A549 (cell line): ENCODE measurements around the gene STPG2. TPM values are rescaled to one million over a fixed set of nuclear protein-coding genes. Genes with fewer than 3 reads are reported as not detected.

Source experiments
- ATAC-seq, 2 experiments: fragments of 200-7000 bp in 1 of 2; fragments of >200 bp in 1 of 2; cut with Nextera tagmentation in 1 of 2; cut with Tn5 transposase in 1 of 2; 3 replicates each; pipeline versions ENCODE4 v1.8.0 to v1.9.1; 2018 to 2020; ENCODE audit warnings: mild to moderate bottlenecking in 1 of 2, moderate library complexity in 1 of 2
- CTCF ChIA-PET: fragments of 300-600 bp; sonication (Branson Sonifier 250); formaldehyde crosslinking; extraction: SDS; loops from one replicate; lab custom pipeline; 2021; ENCODE audit warnings: antibody characterized with exemption, inconsistent platforms; lab: Yijun Ruan, JAX
- POLR2A ChIA-PET: fragments of 350-600 bp; formaldehyde crosslinking; extraction: SDS; loops from one replicate; lab custom pipeline; 2021; ENCODE audit warnings: antibody characterized with exemption, inconsistent platforms; lab: Yijun Ruan, JAX
- DNase-seq, 2 experiments: peaks; one replicate each; pipeline versions ENCODE4 v3.0.0 to v3.0.0-alpha.2; 2011 to 2016; ENCODE audit warnings: low read depth in 1 of 2, low spot score in 1 of 2
- FAIRE-seq: peaks from 2 replicates; lab custom pipeline; 2011; peaks lifted over from hg19 to GRCh38; lab: Jason Lieb, UNC
- H3K27ac ChIP-seq, 2 experiments: fragments of >200 bp; sonication (Bioruptor Twin); formaldehyde crosslinking; 3 replicates each; pipeline ENCODE4 v1.5.1; 2016 to 2017
- H3K4me1 ChIP-seq: fragments of >200 bp; sonication (Bioruptor Twin); formaldehyde crosslinking; 3 replicates; pipeline ENCODE4 v1.6.1; 2016
- H3K4me2 ChIP-seq: fragments of >200 bp; sonication (Bioruptor Twin); formaldehyde crosslinking; 3 replicates; pipeline ENCODE4 v1.6.1; 2016
- H3K4me3 ChIP-seq: fragments of >200 bp; sonication (Bioruptor Twin); formaldehyde crosslinking; 3 replicates; pipeline ENCODE4 v1.5.1; 2016
- H3K9me3 ChIP-seq: fragments of >200 bp; sonication (Bioruptor Twin); formaldehyde crosslinking; 3 replicates; pipeline ENCODE4 v1.6.1; 2016
- BHLHE40 ChIP-seq: IDR thresholded peaks from 2 replicates; pipeline ENCODE4 v1.6.1; 2012; ENCODE audit warnings: low read depth, low read length, inconsistent platforms
- CHD2 ChIP-seq: fragments of 150-350 bp; IDR thresholded peaks from 2 replicates; pipeline ENCODE4 v1.6.1; 2014; ENCODE audit warnings: low read length; ENCODE audit not compliant: partially characterized antibody
- CHD4 ChIP-seq: fragments of 200-600 bp; sonication (generic); IDR thresholded peaks from 2 replicates; pipeline ENCODE4 v1.6.1; 2016; ENCODE audit warnings: antibody characterized with exemption, mild to moderate bottlenecking, borderline replicate concordance
- CTCF ChIP-seq: fragments of >200 bp; sonication (Bioruptor Twin); formaldehyde crosslinking; IDR thresholded peaks from 3 replicates; pipeline ENCODE4 v1.5.1; 2016
- FOSB ChIP-seq: fragments of 250-450 bp; sonication (Bioruptor Pico); IDR thresholded peaks from 2 replicates; pipeline ENCODE4 v1.5.0; 2020; ENCODE audit warnings: mild to moderate bottlenecking, moderate library complexity
- GATA3 ChIP-seq: IDR thresholded peaks from 2 replicates; pipeline ENCODE4 v1.6.1; 2012; ENCODE audit warnings: borderline replicate concordance
- HOXB13 ChIP-seq: fragments of 250-450 bp; sonication (Bioruptor Pico); IDR thresholded peaks from 2 replicates; pipeline ENCODE4 v1.5.0; 2020; ENCODE audit warnings: low read depth, mild to moderate bottlenecking, moderate library complexity
- HOXB5 ChIP-seq: fragments of 250-450 bp; sonication (Bioruptor Pico); IDR thresholded peaks from 2 replicates; pipeline ENCODE4 v1.5.0; 2020; ENCODE audit warnings: mild to moderate bottlenecking, moderate library complexity
- MAFK ChIP-seq: fragments of 450-650 bp; IDR thresholded peaks from 2 replicates; pipeline ENCODE4 v1.6.1; 2014; ENCODE audit not compliant: partially characterized antibody
- MAZ ChIP-seq: fragments of 150-350 bp; IDR thresholded peaks from 2 replicates; pipeline ENCODE4 v1.6.1; 2014; ENCODE audit warnings: antibody characterized with exemption, low read depth, low read length, borderline replicate concordance
- MYC ChIP-seq: IDR thresholded peaks from 2 replicates; pipeline ENCODE4 v1.6.1; 2012; ENCODE audit warnings: mild to moderate bottlenecking, inconsistent platforms, low read length, improper control_type of control experiment, borderline replicate concordance
- POLR2A ChIP-seq: IDR thresholded peaks from 2 replicates; pipeline ENCODE4 v1.6.1; 2012; ENCODE audit warnings: mild to moderate bottlenecking, low read length
- RAD21 ChIP-seq, 2 experiments: fragments of >200 bp in 1 of 2; sonication (Bioruptor Twin) in 1 of 2; formaldehyde crosslinking in 1 of 2; IDR thresholded peaks in 1 of 2; conservative IDR thresholded peaks in 1 of 2; 2 replicates in 1 of 2; 3 replicates in 1 of 2; pipeline ENCODE4 v1.6.1; 2012 to 2018; ENCODE audit warnings: inconsistent platforms in 1 of 2
- RARB ChIP-seq: fragments of 250-450 bp; sonication (Bioruptor Pico); IDR thresholded peaks from 2 replicates; pipeline ENCODE4 v1.8.0; 2021; ENCODE audit warnings: mild to moderate bottlenecking, moderate library complexity
- RCOR1 ChIP-seq: fragments of 150-350 bp; IDR thresholded peaks from 2 replicates; pipeline ENCODE4 v1.6.1; 2014; ENCODE audit warnings: antibody characterized with exemption, low read length, low read depth
- SMC3 ChIP-seq: fragments of >200 bp; sonication (Bioruptor Twin); formaldehyde crosslinking; IDR thresholded peaks from 3 replicates; pipeline ENCODE4 v1.6.1; 2018; ENCODE audit warnings: inconsistent platforms
- ZC3H11A ChIP-seq: fragments of 450-650 bp; IDR thresholded peaks from 2 replicates; pipeline ENCODE4 v1.6.1; 2014; ENCODE audit warnings: antibody characterized with exemption, mild to moderate bottlenecking
- ZFP36 ChIP-seq: fragments of 450-650 bp; IDR thresholded peaks from 2 replicates; pipeline ENCODE4 v1.6.1; 2014; ENCODE audit warnings: borderline replicate concordance; ENCODE audit not compliant: partially characterized antibody
- WGBS: methylation state at CpG from one replicate; pipeline ENCODE4 v1.1.6; 2017; ENCODE audit errors: missing lambda C conversion rate; 5-methylcytosine and 5-hydroxymethylcytosine counted together
- polyA plus RNA-seq, 4 experiments: library from polyadenylated mRNA; depleted of rRNA in 3 of 4; stranded (reverse); fragments of >200 nt; fragmentation: RNase III in 1 of 4; extraction: RNeasy Plus Mini Kit Qiagen cat#74134 plus additional on column Dnase treatment in 1 of 4; gene quantifications; 2 replicates in 3 of 4; 3 replicates in 1 of 4; pipeline ENCODE4 v1.2.3, GENCODE V29; 2011 to 2017
- TF ChIP-seq, protein P1 (sequence below): IDR thresholded peaks from 2 replicates; pipeline ENCODE4 v1.6.1; 2012; ENCODE audit warnings: low read depth, borderline replicate concordance
- TF ChIP-seq, protein P2 (sequence below): IDR thresholded peaks from 2 replicates; pipeline ENCODE4 v1.6.1; 2012

STPG2 gene
- polyA plus RNA-seq, 2 of the 4 experiments (the other 2 are of a cell fraction) = 0.05 TPM; not detected in 1

GRCh38 chr4:97990409-97990808 is 152.9 kb downstream of the STPG2 start (continued):
- no peak for TF ChIP-seq CHD4

DNA sequence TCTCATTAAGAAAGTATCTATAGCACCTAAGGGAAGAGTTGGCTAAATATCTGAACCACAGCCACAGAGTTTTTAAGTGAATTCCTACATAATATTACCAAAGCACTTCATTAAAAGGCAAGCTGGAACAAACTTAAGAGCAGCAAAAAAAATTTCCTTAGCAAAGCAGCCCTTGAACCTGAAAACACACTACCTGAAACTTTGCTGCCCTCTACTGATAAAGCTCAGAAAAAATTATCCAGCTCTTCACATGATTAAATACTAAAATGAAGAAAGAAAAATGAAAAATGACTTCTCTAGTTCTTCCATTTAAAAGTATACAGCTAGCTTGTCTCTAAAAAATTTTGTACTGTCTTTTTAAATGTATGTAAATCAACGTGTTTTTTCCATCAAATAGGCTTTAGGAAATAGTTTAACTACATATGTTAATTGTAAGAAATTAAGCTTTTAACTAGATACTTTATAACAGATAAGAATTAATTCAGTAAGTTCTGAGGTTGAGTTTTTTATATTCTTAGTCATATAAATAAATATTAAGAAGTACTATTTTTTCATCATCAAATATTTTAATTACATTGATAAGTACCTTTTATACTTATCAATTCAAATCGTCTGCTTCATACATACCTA is 156.1 kb downstream of the STPG2 start:
- FAIRE-seq = no peak

DNA sequence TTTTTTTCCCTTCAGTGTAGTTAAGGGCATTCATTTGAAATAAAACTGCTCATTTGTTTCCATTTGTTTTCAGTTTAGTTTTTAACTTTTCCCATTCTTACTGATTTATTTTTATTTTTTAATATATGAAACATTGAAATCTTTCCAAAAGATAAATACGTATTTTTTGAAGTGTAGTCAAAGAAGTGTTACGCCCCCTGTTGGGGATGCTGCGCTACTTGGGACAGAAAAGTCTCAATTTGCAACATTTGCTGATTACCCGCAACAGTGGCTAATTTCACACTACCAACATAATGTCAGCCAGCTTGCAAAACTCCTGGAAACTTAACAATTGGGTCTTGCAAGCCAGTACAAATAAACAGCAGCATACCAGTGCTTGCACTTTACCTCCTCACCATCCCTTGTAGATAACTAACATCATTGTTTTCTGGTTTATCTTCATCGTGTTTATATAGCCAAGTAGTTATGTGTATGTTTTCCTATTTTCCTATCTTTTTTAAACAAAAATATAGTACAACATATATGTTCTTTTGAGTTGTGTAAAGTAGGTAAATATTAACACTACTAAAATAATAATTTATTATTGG is 158.6 kb downstream of the STPG2 start:
- no peak overlapping the region for H3K4me3 ChIP-seq
- FAIRE-seq (no peak), DNase-seq (peak in 1 of 2 experiments; percentile 13), ATAC-seq (no peak)
- no peak overlapping the region for H3K27ac ChIP-seq
- no peak for TF ChIP-seq ZC3H11A
- TF ChIP-seq CHD2 = no peak
- TF ChIP-seq GATA3 = no peak
- TF ChIP-seq FOSB = no peak
- no peak for TF ChIP-seq SMC3
- TF ChIP-seq RARB (CRISPR knock-in tag) = no peak
- no peak for TF ChIP-seq MAZ
- TF ChIP-seq, protein P1, sequence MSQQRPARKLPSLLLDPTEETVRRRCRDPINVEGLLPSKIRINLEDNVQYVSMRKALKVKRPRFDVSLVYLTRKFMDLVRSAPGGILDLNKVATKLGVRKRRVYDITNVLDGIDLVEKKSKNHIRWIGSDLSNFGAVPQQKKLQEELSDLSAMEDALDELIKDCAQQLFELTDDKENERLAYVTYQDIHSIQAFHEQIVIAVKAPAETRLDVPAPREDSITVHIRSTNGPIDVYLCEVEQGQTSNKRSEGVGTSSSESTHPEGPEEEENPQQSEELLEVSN = no peak
- H3K4me1 ChIP-seq = no peaks in the 10 kb centered on the region
- POLR2A ChIA-PET = no interaction called here
- WGBS = 23% methylated on average over 5 of the region's 5 CpGs
- H3K4me2 ChIP-seq = no peak overlapping the region
- no peaks in the 10 kb centered on the region for H3K9me3 ChIP-seq
- CTCF ChIA-PET = no interaction called here

More for the DNA sequence above, 156.1 kb downstream of the STPG2 start:
- Histone ChIP-seq H3K9me3 (no peaks in the 10 kb centered on the region), H3K4me2 (no peak overlapping the region), H3K4me3 (no peak overlapping the region), H3K27ac (no peak overlapping the region), H3K4me1 (no peaks in the 10 kb centered on the region)
- CTCF ChIA-PET = interaction anchor here (0.8 kb wide), 1 partner anchor 16 kb away, joined by 3 read pairs; no protein-coding TSS in a partner anchor
- ATAC-seq (no peak), DNase-seq (peak; percentile 1 to 24)
- POLR2A ChIA-PET = no interaction called here
- TF ChIP-seq MYC (no peak), CHD4 (no peak), RCOR1 (no peak), HOXB13 (CRISPR knock-in tag) (no peak), SMC3 (peak; percentile 33; the same call in 2 of the 3 replicates), ZFP36 (no peak), HOXB5 (CRISPR knock-in tag) (no peak), MAZ (no peak), RARB (CRISPR knock-in tag) (no peak), BHLHE40 (no peak), POLR2A (no peak), RAD21 (conservative IDR thresholded peaks at IDR 0.05 in 1 of 2, IDR thresholded peaks at IDR 0.05 in 1 of 2) (peak; percentile 66 to 68; a peak in 4 of 5 replicates), CTCF (peak; percentile 53), MAFK (no peak)
- TF ChIP-seq, protein P1 = no peak
- TF ChIP-seq, protein P2, sequence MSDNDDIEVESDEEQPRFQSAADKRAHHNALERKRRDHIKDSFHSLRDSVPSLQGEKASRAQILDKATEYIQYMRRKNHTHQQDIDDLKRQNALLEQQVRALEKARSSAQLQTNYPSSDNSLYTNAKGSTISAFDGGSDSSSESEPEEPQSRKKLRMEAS = no peak
- 8% methylated on average over 2 of the region's 2 CpGs for WGBS
